K562 (cell line): ENCODE measurements around the gene TRMT2A. TPM values are rescaled to one million over a fixed set of nuclear protein-coding genes. Genes with fewer than 3 reads are reported as not detected.
A peak's percentile ranks its signal among the peaks of the same experiment; 100 is the strongest.

ENCODE experiments used
- ATAC-seq: fragments of 200-7000 bp; cut with Tn5 transposase; 3 replicates; pipeline ENCODE4 v1.9.1; 2020; ENCODE audit warnings: moderate library complexity
- BruUV-seq: library from RNA; stranded (reverse); fragments of 400-500 nt; replicated peaks from 2 replicates; lab custom pipeline; 2021; lab: Mats Ljungman, UMichigan
- CTCF ChIA-PET: fragments of 300-600 bp; formaldehyde crosslinking; extraction: SDS; loops from one replicate; lab custom pipeline; 2021; ENCODE audit warnings: low intra/inter-chr PET ratio; lab: Yijun Ruan, JAX
- POLR2A ChIA-PET: fragments of 300-600, 350-650 bp; sonication (Branson Sonifier 250); formaldehyde crosslinking; extraction: SDS; loops from one replicate; lab custom pipeline; 2021; ENCODE audit warnings: antibody characterized with exemption, inconsistent platforms; lab: Yijun Ruan, JAX
- DNase-seq, 4 experiments: peaks; one replicate each; pipeline versions ENCODE4 v3.0.0 to v3.0.0-alpha.2; 2011 to 2018; ENCODE audit warnings: low spot score in 3 of 4, mixed read lengths in 3 of 4; ENCODE audit errors: extremely low read depth in 1 of 4
- FAIRE-seq: peaks from 2 replicates; lab custom pipeline; 2011; peaks lifted over from hg19 to GRCh38; lab: Jason Lieb, UNC
- H2AFZ ChIP-seq: 2 replicates; pipeline ENCODE4 v1.6.0; 2011; ENCODE audit warnings: low read depth, low read length, control low read depth, inconsistent platforms
- H3K27ac ChIP-seq: fragments of 200-600 bp; 3 replicates; pipeline ENCODE4 v1.8.0; 2011; ENCODE audit warnings: low read depth, mild to moderate bottlenecking, control low read depth, inconsistent platforms, low read length, moderate library complexity, mixed read lengths; ENCODE audit errors: extremely low read depth
- H3K27me3 ChIP-seq, 2 experiments: fragments of 300-600 bp in 1 of 2; 2 replicates in 1 of 2; 3 replicates in 1 of 2; pipeline versions ENCODE4 v1.6.0 to v1.8.0; 2011; ENCODE audit warnings: inconsistent platforms in 2 of 2, low read length in 2 of 2, mild to moderate bottlenecking in 1 of 2, mixed read lengths in 1 of 2, moderate library complexity in 1 of 2; ENCODE audit not compliant: control insufficient read depth in 2 of 2, insufficient read depth in 2 of 2
- H3K36me3 ChIP-seq: fragments of 300-600 bp; 3 replicates; pipeline ENCODE4 v1.8.0; 2011; ENCODE audit warnings: mild to moderate bottlenecking, low read length, inconsistent platforms; ENCODE audit not compliant: control insufficient read depth, insufficient read depth
- H3K4me1 ChIP-seq, 2 experiments: fragments of 200-600 bp in 1 of 2; replicated peaks in 1 of 2; 2 replicates in 1 of 2; 3 replicates in 1 of 2; pipeline versions ENCODE4 v1.5.1 to v1.8.0; 2011; ENCODE audit warnings: inconsistent platforms in 2 of 2, low read length in 2 of 2, mild to moderate bottlenecking in 1 of 2, mixed read lengths in 1 of 2, moderate library complexity in 1 of 2; ENCODE audit not compliant: control insufficient read depth in 2 of 2, insufficient read depth in 2 of 2
- H3K4me2 ChIP-seq: 2 replicates; pipeline ENCODE4 v1.6.1; 2011; ENCODE audit warnings: low read length, control low read depth, inconsistent platforms, mixed read lengths; ENCODE audit not compliant: insufficient read depth
- H3K4me3 ChIP-seq: fragments of 200-600 bp; sonication (generic), shearing (Covaris generic); 2 replicates; pipeline ENCODE4 v1.5.1; 2016; ENCODE audit warnings: control low read depth, inconsistent platforms
- H3K79me2 ChIP-seq: fragments of 200-600 bp; 3 replicates; pipeline ENCODE4 v1.8.0; 2011; ENCODE audit warnings: low read length, inconsistent platforms; ENCODE audit not compliant: control insufficient read depth, insufficient read depth
- H3K9ac ChIP-seq, 2 experiments: 2 replicates each; pipeline versions ENCODE4 v1.6.0 to v1.6.1; 2011; ENCODE audit warnings: low read depth in 2 of 2, low read length in 2 of 2, control low read depth in 1 of 2, inconsistent platforms in 1 of 2, mild to moderate bottlenecking in 1 of 2, mixed read lengths in 1 of 2; ENCODE audit not compliant: insufficient read depth in 1 of 2
- H3K9me1 ChIP-seq: one replicate; pipeline ENCODE4 v1.6.0; 2011; ENCODE audit warnings: inconsistent platforms, mild to moderate bottlenecking, low read length, moderate library complexity; ENCODE audit not compliant: control insufficient read depth, insufficient read depth
- H3K9me3 ChIP-seq: replicated peaks from 2 replicates; pipeline ENCODE4 v1.5.1; 2011; ENCODE audit warnings: low read depth, low read length, inconsistent platforms; ENCODE audit not compliant: control insufficient read depth, insufficient read depth
- H4K20me1 ChIP-seq: replicated peaks from 2 replicates; pipeline ENCODE4 v1.6.1; 2011; ENCODE audit warnings: low read length, inconsistent platforms, mixed read lengths; ENCODE audit not compliant: control insufficient read depth, insufficient read depth
- BRCA1 ChIP-seq, 2 experiments: fragments of 450-650 bp in 1 of 2; sonication (generic) in 1 of 2; formaldehyde crosslinking in 1 of 2; IDR thresholded peaks; 2 replicates each; pipeline versions ENCODE4 v1.5.0 to v1.6.1; 2017 to 2020; ENCODE audit warnings: mild to moderate bottlenecking in 1 of 2, missing genetic modification reagents in 1 of 2
- GATA2 ChIP-seq: sonication (generic); formaldehyde crosslinking; IDR thresholded peaks from 2 replicates; pipeline ENCODE4 v1.4.0; 2020; ENCODE audit warnings: mild to moderate bottlenecking, missing genetic modification reagents
- JUND ChIP-seq, 2 experiments: IDR thresholded peaks; 2 replicates in 1 of 2; 3 replicates in 1 of 2; pipeline ENCODE4 v1.6.1; 2011; ENCODE audit warnings: borderline replicate concordance in 2 of 2, low read depth in 2 of 2, low read length in 2 of 2, improper control_type of control experiment in 1 of 2, missing biosample characterization in 1 of 2, missing genetic modification characterization in 1 of 2, missing genetic modification reagents in 1 of 2
- MBD2 ChIP-seq: sonication (generic); IDR thresholded peaks from 2 replicates; pipeline ENCODE4 v1.6.1; 2016; ENCODE audit warnings: low read depth, borderline replicate concordance
- MED1 ChIP-seq: sonication (generic); formaldehyde crosslinking; IDR thresholded peaks from 2 replicates; pipeline ENCODE4 v1.8.1; 2023; ENCODE audit warnings: missing genetic modification reagents, borderline replicate concordance
- MYC ChIP-seq, 2 experiments: fragments of 250-450 bp in 1 of 2; sonication (Bioruptor Pico) in 1 of 2; IDR thresholded peaks; 2 replicates each; pipeline versions ENCODE4 v1.5.1 to v1.6.1; 2012 to 2021; ENCODE audit warnings: low read depth in 2 of 2, borderline replicate concordance in 1 of 2, improper control_type of control experiment in 1 of 2, low read length in 1 of 2, mild to moderate bottlenecking in 1 of 2, moderate library complexity in 1 of 2
- RBM17 ChIP-seq: fragments of 200-400 bp; formaldehyde crosslinking; IDR thresholded peaks from 2 replicates; pipeline ENCODE4 v1.6.1; 2017; ENCODE audit warnings: low read depth, mild to moderate bottlenecking, low read length, borderline replicate concordance
- RFX7 ChIP-seq: fragments of 250-450 bp; sonication (Bioruptor Pico); IDR thresholded peaks from 2 replicates; pipeline ENCODE4 v1.5.1; 2021; ENCODE audit warnings: mild to moderate bottlenecking
- STAG1 ChIP-seq: sonication (generic); formaldehyde crosslinking; IDR thresholded peaks from 2 replicates; pipeline ENCODE4 v1.5.0; 2020; ENCODE audit warnings: missing genetic modification reagents, borderline replicate concordance
- ZFPM2 ChIP-seq: fragments of 250-450 bp; sonication (Bioruptor Pico); IDR thresholded peaks from 2 replicates; pipeline ENCODE4 v1.5.1; 2022; ENCODE audit warnings: mild to moderate bottlenecking
- ZFX ChIP-seq: sonication (generic); formaldehyde crosslinking; IDR thresholded peaks from 2 replicates; pipeline ENCODE4 v1.8.0; 2022; ENCODE audit warnings: mild to moderate bottlenecking, missing genetic modification reagents, moderate library complexity
- ZNF224 ChIP-seq: sonication (generic); formaldehyde crosslinking; IDR thresholded peaks from 2 replicates; pipeline ENCODE4 v1.8.0; 2022; ENCODE audit warnings: mild to moderate bottlenecking, missing genetic modification reagents
- WGBS: fragments of 100-300 bp; shearing (Covaris generic); methylation state at CpG from one replicate; pipeline ENCODE4 v1.1.6; 2016; ENCODE audit warnings: low coverage, mixed read lengths; ENCODE audit not compliant: insufficient coverage; ENCODE audit errors: missing lambda C conversion rate; 5-methylcytosine and 5-hydroxymethylcytosine counted together
- in situ Hi-C: fragments of 300-500 bp; cut with MboI; formaldehyde crosslinking; loops from 4 replicates; pipeline ENCODE4 v1.15.0; 2018; ENCODE audit warnings: inconsistent platforms, mixed read lengths
- intact Hi-C: fragments of 100-400 bp; cut with micrococcal nuclease; formaldehyde crosslinking; loops from 2 replicates; pipeline ENCODE4 v1.14.2; 2022
- polyA plus RNA-seq, 8 experiments: library from polyadenylated mRNA; depleted of rRNA in 4 of 8; stranded (reverse) in 5 of 8; unstranded in 3 of 8; fragments of >200 nt; fragmentation: Nextera tagmentation in 2 of 8; fragmentation: Illumina TruSeq in 1 of 8; extraction: Ambion mirVana in 2 of 8; extraction: Trizol in 1 of 8; gene quantifications; 2 replicates each; pipeline versions ENCODE4 v1.2.1 to v1.2.3, GENCODE V29; 2011 to 2014; ENCODE audit warnings: inconsistent platforms in 1 of 8, missing spikeins in 1 of 8
- total RNA-seq, 7 experiments: library from RNA; depleted of rRNA in 6 of 7; stranded (reverse); fragments of >200 nt in 6 of 7; fragmentation: Illumina TruSeq in 2 of 7; extraction: Trizol in 2 of 7; gene quantifications; 2 replicates each; pipeline versions ENCODE4 v1.2.1 to v1.2.3, GENCODE V29; 2011 to 2021; ENCODE audit warnings: low replicate concordance in 1 of 7

TRMT2A gene
- total and polyA plus RNA-seq, 9 of the 15 experiments (the other 6 are each of a cell fraction or from before 2014, with no cell fraction given), result 1.6 to 265 (median 140) TPM

GRCh38 chr22:20142711-20143621, 25.9 kb upstream of the TRMT2A start:
- POLR2A ChIA-PET, result interaction anchor here (0.6 to 2.2 kb wide), 3 partner anchors 25 to 152 kb away, joined by 3 to 10 read pairs (median 3); partner anchors contain the start of gene TRMT2A
- intact Hi-C loops, result no loop called here
- TF ChIP-seq RFX7 (CRISPR knock-in tag) (no peak), ZFPM2 (CRISPR knock-in tag) (no peak), GATA2 (CRISPR knock-in tag) (no peak), MYC (IDR thresholded peaks at IDR 0.05; ENCODE audit: low read depth, low read length) (no peak), MYC (CRISPR knock-in tag; IDR thresholded peaks at IDR 0.05; ENCODE audit: borderline replicate concordance, low read depth) (no peak), RBM17 (no peak), ZNF224 (CRISPR knock-in tag) (no peak), BRCA1 (IDR thresholded peaks at IDR 0.05) (no peak), BRCA1 (CRISPR knock-in tag; IDR thresholded peaks at IDR 0.05) (peak; percentile 84; the same call in 1 of the 2 replicates), ZFX (CRISPR knock-in tag) (peak; percentile 26; the same call in 1 of the 2 replicates), STAG1 (CRISPR knock-in tag) (peak; percentile 41; the same call in 1 of the 2 replicates), MBD2 (no peak), MED1 (CRISPR knock-in tag) (0 out of 2 replicates have a peak, but pooled peaks have one; percentile 26), JUND (IDR thresholded peaks at IDR 0.05; ENCODE audit: borderline replicate concordance, low read depth, low read length) (no peak), JUND (tag; IDR thresholded peaks at IDR 0.05; ENCODE audit: borderline replicate concordance, low read depth, low read length) (no peak)

More at GRCh38 chr22:20142711-20143621, 25.9 kb upstream of the TRMT2A start:
- WGBS, result 82% methylated on average over 65 of the region's 65 CpGs
- Histone ChIP-seq H3K9me3 (no peaks in the 10 kb centered on the region), H3K4me2 (no peak overlapping the region), H3K9me1 (peaks cover 13% of the 10 kb centered on the region), H3K79me2 (no peaks in the 10 kb centered on the region), H2AFZ (no peak overlapping the region), H3K4me3 (no peak overlapping the region), H3K9ac (peak overlapping the region in 1 of 2 experiments; percentile 2; a peak in 1 of 4 replicates), H3K27ac (no peak overlapping the region), H3K27me3 (no peaks in the 10 kb centered on the region), H3K4me1 (peaks cover 4 to 89% of the 10 kb centered on the region in 2 experiments; a peak in 4 of 5 replicates), H4K20me1 (peaks cover 16% of the 10 kb centered on the region), H3K36me3 (peaks cover 17% of the 10 kb centered on the region; the same call in 2 of the 3 replicates)
- in situ Hi-C loops, result no loop called here
- ATAC-seq (0 out of 3 replicates have a peak, but pooled peaks have one; percentile 1), FAIRE-seq (no peak), DNase-seq (no peak)
- no TSS peak for BruUV-seq
- CTCF ChIA-PET, result no interaction called here
